A549 (cell line): ENCODE measurements around the gene PGM2.

Experiments
- EP300 ChIP-seq, 2 experiments: fragments of >200 bp; sonication (Bioruptor Twin); formaldehyde crosslinking; IDR thresholded peaks; 2 replicates in 1 of 2; 3 replicates in 1 of 2; pipeline ENCODE4 v1.6.1; 2016 to 2017
- JUNB ChIP-seq: fragments of >200 bp; sonication (Bioruptor Twin); formaldehyde crosslinking; IDR thresholded peaks from 2 replicates; pipeline ENCODE4 v1.6.1; 2016
- MYC ChIP-seq: IDR thresholded peaks from 2 replicates; pipeline ENCODE4 v1.6.1; 2012; ENCODE audit warnings: mild to moderate bottlenecking, inconsistent platforms, low read length, improper control_type of control experiment, borderline replicate concordance
- NFE2L2 ChIP-seq: fragments of 150-350 bp; conservative IDR thresholded peaks from 2 replicates; pipeline ENCODE4 v1.6.1; 2014; ENCODE audit warnings: low read length
- POLR2A ChIP-seq: IDR thresholded peaks from 2 replicates; pipeline ENCODE4 v1.6.1; 2012; ENCODE audit warnings: mild to moderate bottlenecking, low read length
- RFX5 ChIP-seq: fragments of 450-650 bp; IDR thresholded peaks from 2 replicates; pipeline ENCODE4 v1.7.1; 2014; ENCODE audit warnings: antibody characterized with exemption, mild to moderate bottlenecking, moderate library complexity
- RNF2 ChIP-seq: fragments of 200-600 bp; sonication (generic); IDR thresholded peaks from 2 replicates; pipeline ENCODE4 v1.6.1; 2016; ENCODE audit warnings: low read depth, mild to moderate bottlenecking, antibody characterized with exemption, moderate library complexity, borderline replicate concordance
- ZC3H11A ChIP-seq: fragments of 450-650 bp; IDR thresholded peaks from 2 replicates; pipeline ENCODE4 v1.6.1; 2014; ENCODE audit warnings: antibody characterized with exemption, mild to moderate bottlenecking
- ZSCAN20 ChIP-seq: fragments of 250-450 bp; sonication (Bioruptor Pico); IDR thresholded peaks from 2 replicates; pipeline ENCODE4 v1.8.0; 2022; ENCODE audit warnings: mild to moderate bottlenecking, moderate library complexity
- TF ChIP-seq, protein P1 (sequence below): fragments of >200 bp; sonication (Bioruptor Twin); formaldehyde crosslinking; IDR thresholded peaks from 3 replicates; pipeline ENCODE4 v1.5.1; 2016
- TF ChIP-seq, protein P2 (sequence below): IDR thresholded peaks from 2 replicates; pipeline ENCODE4 v1.6.1; 2012

DNA sequence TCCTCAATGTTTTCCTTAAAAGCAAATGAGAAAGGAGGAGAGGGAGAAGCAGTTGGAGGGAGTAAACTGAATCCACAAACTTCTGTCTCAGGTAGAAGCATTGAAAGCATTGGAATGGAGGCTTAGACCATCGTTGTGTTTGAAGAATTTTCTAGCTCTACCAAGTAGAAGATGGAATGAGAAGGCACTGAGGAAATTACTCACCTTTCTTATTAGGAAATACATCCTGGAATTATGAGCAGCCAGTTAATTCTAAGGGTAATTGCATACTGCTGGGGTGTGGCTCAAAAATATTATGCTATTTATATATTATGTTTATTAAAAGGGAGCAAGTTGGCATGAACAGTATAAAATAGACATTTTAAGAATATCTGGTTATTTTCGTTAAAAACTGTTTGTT lies 12.9 kb downstream of the PGM2 start:
- TF ChIP-seq, protein P1, sequence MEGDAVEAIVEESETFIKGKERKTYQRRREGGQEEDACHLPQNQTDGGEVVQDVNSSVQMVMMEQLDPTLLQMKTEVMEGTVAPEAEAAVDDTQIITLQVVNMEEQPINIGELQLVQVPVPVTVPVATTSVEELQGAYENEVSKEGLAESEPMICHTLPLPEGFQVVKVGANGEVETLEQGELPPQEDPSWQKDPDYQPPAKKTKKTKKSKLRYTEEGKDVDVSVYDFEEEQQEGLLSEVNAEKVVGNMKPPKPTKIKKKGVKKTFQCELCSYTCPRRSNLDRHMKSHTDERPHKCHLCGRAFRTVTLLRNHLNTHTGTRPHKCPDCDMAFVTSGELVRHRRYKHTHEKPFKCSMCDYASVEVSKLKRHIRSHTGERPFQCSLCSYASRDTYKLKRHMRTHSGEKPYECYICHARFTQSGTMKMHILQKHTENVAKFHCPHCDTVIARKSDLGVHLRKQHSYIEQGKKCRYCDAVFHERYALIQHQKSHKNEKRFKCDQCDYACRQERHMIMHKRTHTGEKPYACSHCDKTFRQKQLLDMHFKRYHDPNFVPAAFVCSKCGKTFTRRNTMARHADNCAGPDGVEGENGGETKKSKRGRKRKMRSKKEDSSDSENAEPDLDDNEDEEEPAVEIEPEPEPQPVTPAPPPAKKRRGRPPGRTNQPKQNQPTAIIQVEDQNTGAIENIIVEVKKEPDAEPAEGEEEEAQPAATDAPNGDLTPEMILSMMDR: no peak
- no peak for TF ChIP-seq JUNB
- TF ChIP-seq, protein P2, sequence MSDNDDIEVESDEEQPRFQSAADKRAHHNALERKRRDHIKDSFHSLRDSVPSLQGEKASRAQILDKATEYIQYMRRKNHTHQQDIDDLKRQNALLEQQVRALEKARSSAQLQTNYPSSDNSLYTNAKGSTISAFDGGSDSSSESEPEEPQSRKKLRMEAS: no peak
- TF ChIP-seq POLR2A: no peak
- TF ChIP-seq ZC3H11A: no peak
- TF ChIP-seq EP300 (IDR thresholded peaks at IDR 0.05): no peak
- no peak for TF ChIP-seq MYC
- no peak for TF ChIP-seq ZSCAN20 (CRISPR knock-in tag)
- TF ChIP-seq RFX5: no peak
- TF ChIP-seq RNF2: no peak
- no peak for TF ChIP-seq NFE2L2
